Retinal pigment epithelial cell (primary cell): Measurements from ENCODE around the gene GNAZ.

Experiments used
- DNase-seq: peaks from one replicate; pipeline ENCODE4 v3.0.0-alpha.2; 2010; ENCODE audit warnings: low read depth
- H3K4me3 ChIP-seq: 2 replicates; pipeline ENCODE4 v1.5.1; 2011; ENCODE audit warnings: mild to moderate bottlenecking, low read length, control low read depth, moderate library complexity
- CTCF ChIP-seq: conservative IDR thresholded peaks from 2 replicates; pipeline ENCODE4 v1.5.1; 2011; ENCODE audit warnings: low read depth, low read length, control low read depth, inconsistent platforms

GNAZ gene

GRCh38 chr22:23075050-23075449 is 4.7 kb downstream of the GNAZ start:
- no peak for TF ChIP-seq CTCF
- no peak overlapping the region for H3K4me3 ChIP-seq

GRCh38 chr22:23075525-23076216 is 5.4 kb downstream of the GNAZ start:
- no peak for DNase-seq
- H3K4me3 ChIP-seq: no peak overlapping the region
- TF ChIP-seq CTCF: no peak

More at GRCh38 chr22:23075050-23075449, 4.7 kb downstream of the GNAZ start:
- DNase-seq: no peak

DNA sequence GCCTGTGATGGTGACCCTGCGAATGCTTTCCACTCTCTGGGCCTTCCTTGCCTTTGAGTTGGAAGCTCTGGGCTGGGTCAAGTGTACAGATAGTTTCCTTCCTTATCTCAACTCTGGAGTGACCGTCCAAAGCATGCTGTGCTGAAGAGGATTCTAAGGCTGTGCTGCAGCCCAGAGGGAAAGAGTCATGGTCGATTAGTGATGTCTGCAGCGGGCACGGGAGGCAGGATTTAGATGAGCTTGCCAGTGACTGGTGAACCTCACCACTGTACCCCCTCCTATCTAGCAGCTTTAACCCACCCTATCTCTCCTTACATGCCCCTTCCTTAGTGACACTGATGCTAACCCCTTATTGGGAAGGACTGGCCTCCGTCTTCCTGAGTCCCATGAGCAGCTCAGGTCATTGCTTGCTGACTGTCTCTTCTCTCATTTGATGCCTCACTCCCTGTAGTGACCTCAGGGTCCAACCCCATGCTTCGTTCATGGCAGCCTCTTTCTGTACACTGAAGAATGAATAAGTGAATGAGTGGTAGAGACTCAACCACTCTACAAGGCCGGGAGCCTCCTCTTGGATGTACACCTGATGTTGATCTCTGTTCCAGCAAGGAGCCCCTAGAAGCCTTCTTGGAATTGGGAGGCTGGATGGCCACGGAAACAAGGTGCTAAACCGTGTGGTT is 6.7 kb downstream of the GNAZ start:
- no peak for TF ChIP-seq CTCF
- no peak overlapping the region for H3K4me3 ChIP-seq
- DNase-seq: no peak

- H3K4me3 ChIP-seq: no peak overlapping the region
- DNase-seq: no peak
- TF ChIP-seq CTCF: no peak
These were observed 7.5 kb downstream of the GNAZ start for GRCh38 chr22:23077627-23078461.

DNA sequence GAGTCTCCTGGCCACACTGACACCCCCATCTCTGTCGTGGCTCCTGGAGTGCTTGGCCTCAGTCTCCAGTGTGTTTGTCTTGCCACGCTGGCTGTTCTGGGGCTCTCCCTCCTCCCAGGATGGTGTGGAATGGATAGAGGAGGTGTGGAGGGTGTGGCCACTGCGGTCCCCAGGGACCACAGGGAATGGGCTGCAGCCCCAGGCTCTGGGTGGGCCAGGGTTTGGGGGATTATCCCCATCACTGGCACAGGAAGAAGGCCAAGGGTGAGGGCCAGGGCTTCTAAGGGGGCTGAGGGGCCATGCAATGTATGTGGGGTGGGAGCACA is 8.1 kb downstream of the GNAZ start:
- no peak for TF ChIP-seq CTCF
- H3K4me3 ChIP-seq: no peak overlapping the region
- DNase-seq: no peak

GRCh38 chr22:23079240-23079768 is 9.0 kb downstream of the GNAZ start:
- H3K4me3 ChIP-seq: no peak overlapping the region
- DNase-seq: no peak
- no peak for TF ChIP-seq CTCF
